Measurements from ENCODE around the gene OLIG1. TPM values are rescaled to one million over a fixed set of nuclear protein-coding genes. Genes with fewer than 3 reads are reported as not detected.

The OLIG1 gene
- total RNA-seq, 1 experiment from 2014 or later = not detected

- no TSS peak for BruUV-seq (replicated peaks)
- intact Hi-C loops (cut with micrococcal nuclease) = no loop called here
These were observed 18.0 kb upstream of the OLIG1 start for GRCh38 chr21:33051925-33052324.

More at GRCh38 chr21:33051925-33052324, 18.0 kb upstream of the OLIG1 start:
- Histone ChIP-seq H3K9me3 (ENCODE audit: control insufficient read depth in 1 of 2, insufficient read depth in 1 of 2, low read depth in 1 of 2, low read length in 2 of 2) (no peaks in the 10 kb centered on the region), H3K9ac (ENCODE audit: low read length) (no peak overlapping the region), H3K9me2 (ENCODE audit: insufficient read depth) (no peaks in the 10 kb centered on the region), H4K20me1 (ENCODE audit: insufficient read depth) (no peaks in the 10 kb centered on the region), H3K4me2 (ENCODE audit: low read length) (no peak overlapping the region), H3K27me3 (ENCODE audit: insufficient read depth, low read length) (peaks cover 20% of the 10 kb centered on the region; the same call in 1 of the 2 replicates), H3K4me1 (ENCODE audit: control insufficient read depth in 1 of 2, insufficient read depth in 2 of 2, low read length in 2 of 2) (no peaks in the 10 kb centered on the region), H3K36me3 (ENCODE audit: control insufficient read depth in 1 of 2, insufficient read depth in 2 of 2, low read length in 2 of 2) (no peaks in the 10 kb centered on the region), H2AFZ (ENCODE audit: low read depth, low read length, poor library complexity, severe bottlenecking) (no peak overlapping the region), H3K27ac (ENCODE audit: low read depth, low read length) (no peak overlapping the region), H3K79me2 (ENCODE audit: insufficient read depth, low read length) (no peaks in the 10 kb centered on the region), H3K4me3 (replicated peaks in 1 of 2; ENCODE audit: low read depth in 1 of 2, low read length in 2 of 2) (no peak overlapping the region)
- TF ChIP-seq POLR2A (IDR thresholded peaks at IDR 0.05; ENCODE audit: borderline replicate concordance, extremely low read depth, insufficient read depth, insufficient read length) (no peak), ATF3 (IDR thresholded peaks at IDR 0.05) (no peak), POLR2AphosphoS5 (IDR thresholded peaks at IDR 0.05; ENCODE audit: low read depth, low read length) (no peak), MAX (IDR thresholded peaks at IDR 0.05) (no peak), ZBTB33 (IDR thresholded peaks at IDR 0.05; ENCODE audit: extremely low read depth, insufficient replicate concordance, low read length) (no peak), EZH2phosphoT487 (IDR thresholded peaks at IDR 0.05; ENCODE audit: borderline replicate concordance) (no peak), RAD21 (IDR thresholded peaks at IDR 0.05; ENCODE audit: low read depth) (no peak), REST (IDR thresholded peaks at IDR 0.05; ENCODE audit: low read depth) (no peak), SRF (IDR thresholded peaks at IDR 0.05; ENCODE audit: low read depth) (no peak), TCF7L2 (IDR thresholded peaks at IDR 0.05; ENCODE audit: borderline replicate concordance, extremely low read depth, insufficient read depth, insufficient read length) (no peak), CTCF (IDR thresholded peaks at IDR 0.05 in 2 of 3, conservative IDR thresholded peaks at IDR 0.05 in 1 of 3; ENCODE audit: borderline replicate concordance in 1 of 3, insufficient read depth in 1 of 3, low read depth in 2 of 3, low read length in 2 of 3) (no peak), EGR1 (IDR thresholded peaks at IDR 0.05; ENCODE audit: low read depth) (no peak), FOSL1 (IDR thresholded peaks at IDR 0.05; ENCODE audit: low read depth) (no peak), SP1 (IDR thresholded peaks at IDR 0.05; ENCODE audit: low read depth) (no peak), CEBPB (IDR thresholded peaks at IDR 0.05; ENCODE audit: low read depth) (no peak)
- CTCF ChIA-PET = no interaction called here
- ATAC-seq (no peak), DNase-seq (ENCODE audit: low read depth, low spot score) (no peak)
- RAD21 ChIA-PET (ENCODE audit: low non-redundant PET in 1 of 2, low total read pairs in 2 of 2, uncharacterized antibody in 2 of 2, unreplicated experiment in 2 of 2) = no interaction called here
- POLR2A ChIA-PET = no interaction called here
